GM20431 (cell line): ENCODE data around the gene MYBPC1.

Experiments used
- in situ Hi-C: fragments of 300-500 bp; cut with MseI, MboI; formaldehyde crosslinking; loops from one replicate; pipeline ENCODE4 v1.15.0; 2020; ENCODE audit warnings: low sequenced_read_pairs; ENCODE audit not compliant: unreplicated experiment

Gene MYBPC1

DNA sequence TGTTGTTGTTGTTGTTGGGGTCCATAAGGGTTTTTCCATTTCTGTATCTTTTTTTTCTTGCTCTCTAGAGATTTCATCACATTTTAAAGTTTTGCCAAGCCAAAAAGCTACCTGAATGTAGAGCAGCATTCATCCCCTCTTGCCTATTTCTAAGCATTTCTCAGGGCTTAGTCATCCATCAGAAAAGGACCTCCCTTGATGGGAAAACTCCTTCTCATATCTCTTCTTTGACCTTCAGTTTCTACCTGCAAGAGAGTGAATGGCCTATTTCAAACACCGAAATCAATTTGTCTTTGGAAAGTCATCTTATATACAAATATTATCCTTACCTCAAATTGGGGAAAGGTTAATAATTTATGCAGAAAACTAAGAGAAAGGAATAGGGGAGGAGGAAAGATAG lies 4.5 kb downstream of the MYBPC1 start:
- in situ Hi-C loops: no loop called here

- in situ Hi-C loops: no loop called here
Measured at GRCh38 chr12:101599771-101600484, 5.2 kb downstream of the MYBPC1 start.

DNA sequence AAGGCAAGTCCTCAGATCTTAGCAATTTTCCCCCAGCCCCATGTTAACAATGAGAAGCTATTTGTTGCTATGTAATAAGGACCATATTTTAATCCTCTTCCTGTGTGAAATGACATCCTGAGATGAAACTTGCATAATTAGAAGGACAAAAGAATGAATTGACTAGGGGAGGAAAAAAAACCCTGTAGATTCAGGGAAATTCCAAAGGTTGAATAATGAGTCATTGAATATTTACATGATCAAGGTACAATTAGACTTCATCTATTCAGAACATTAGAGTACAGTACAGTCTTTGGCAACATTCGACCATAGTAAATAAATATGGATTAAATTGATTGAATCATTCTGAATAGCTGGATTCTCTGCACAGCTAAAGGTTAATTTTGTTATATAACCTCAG lies 9.4 kb downstream of the MYBPC1 start:
- in situ Hi-C loops: no loop called here

DNA sequence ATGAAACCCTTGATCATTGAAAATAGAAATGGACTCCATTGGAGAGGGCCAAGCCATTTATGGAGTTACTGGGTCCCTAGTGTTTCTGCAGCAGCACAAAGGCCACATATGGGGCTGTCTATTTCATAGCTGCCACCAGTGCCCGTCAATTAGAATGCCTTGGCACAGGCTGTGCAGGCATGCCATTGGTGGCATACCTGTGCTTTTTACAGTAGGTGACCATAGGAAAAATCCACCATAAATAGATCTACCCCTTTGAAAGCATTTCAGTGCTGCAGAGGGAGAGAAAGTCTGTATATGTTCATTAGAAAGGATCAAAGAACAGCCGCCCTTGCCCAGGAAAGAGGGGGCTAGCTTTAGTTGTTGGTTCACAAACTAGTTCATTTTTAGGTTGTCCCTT lies 13.1 kb downstream of the MYBPC1 start:
- in situ Hi-C loops: no loop called here

- in situ Hi-C loops: no loop called here
Measured at GRCh38 chr12:101608301-101609133, 13.7 kb downstream of the MYBPC1 start.

DNA sequence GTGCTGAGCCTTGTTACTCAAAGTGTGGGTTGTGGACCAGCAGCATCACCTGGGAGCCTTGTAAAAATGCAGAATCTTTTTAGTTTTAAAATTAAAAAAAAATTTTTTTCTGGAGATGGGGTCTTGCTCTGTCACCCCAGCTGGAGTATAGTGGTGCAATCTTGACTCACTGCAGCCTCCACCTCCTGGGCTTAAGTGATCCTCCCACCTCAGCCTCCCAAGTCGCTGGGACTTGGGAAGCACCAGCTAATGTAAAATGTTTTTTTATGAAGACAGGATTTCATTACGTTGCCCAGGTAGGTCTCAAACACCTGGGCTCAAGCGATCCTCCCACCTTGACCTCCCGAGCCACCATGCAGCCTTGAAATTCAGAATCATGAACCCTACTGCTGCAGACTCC lies 14.4 kb downstream of the MYBPC1 start:
- in situ Hi-C loops: no loop called here

- in situ Hi-C loops: no loop called here
Measured at GRCh38 chr12:101612160-101612916, 17.6 kb downstream of the MYBPC1 start.

DNA sequence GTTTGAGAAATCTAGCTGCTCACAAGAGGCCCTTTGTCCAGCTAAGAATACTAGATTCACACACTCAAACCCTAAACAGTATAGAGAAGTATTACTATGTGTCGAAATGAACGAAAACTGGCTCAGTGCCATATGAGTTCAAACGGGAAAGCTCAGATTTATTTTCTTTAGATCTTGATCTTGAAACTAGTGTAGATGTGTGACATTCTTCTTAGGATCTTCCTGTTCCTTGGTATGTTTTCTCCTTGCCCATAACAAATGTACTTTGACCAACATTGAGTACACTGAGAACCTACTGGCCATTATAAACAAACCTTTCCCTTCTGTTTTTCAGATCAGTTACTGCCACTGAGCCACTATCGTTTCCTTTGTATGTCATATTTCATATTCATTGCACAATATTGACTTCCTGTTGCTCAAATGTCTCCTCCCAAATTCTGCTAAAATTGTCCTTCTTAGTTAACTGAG lies 21.3 kb downstream of the MYBPC1 start:
- in situ Hi-C loops: no loop called here

GRCh38 chr12:101619026-101619786 lies 24.4 kb downstream of the MYBPC1 start:
- in situ Hi-C loops: no loop called here

DNA sequence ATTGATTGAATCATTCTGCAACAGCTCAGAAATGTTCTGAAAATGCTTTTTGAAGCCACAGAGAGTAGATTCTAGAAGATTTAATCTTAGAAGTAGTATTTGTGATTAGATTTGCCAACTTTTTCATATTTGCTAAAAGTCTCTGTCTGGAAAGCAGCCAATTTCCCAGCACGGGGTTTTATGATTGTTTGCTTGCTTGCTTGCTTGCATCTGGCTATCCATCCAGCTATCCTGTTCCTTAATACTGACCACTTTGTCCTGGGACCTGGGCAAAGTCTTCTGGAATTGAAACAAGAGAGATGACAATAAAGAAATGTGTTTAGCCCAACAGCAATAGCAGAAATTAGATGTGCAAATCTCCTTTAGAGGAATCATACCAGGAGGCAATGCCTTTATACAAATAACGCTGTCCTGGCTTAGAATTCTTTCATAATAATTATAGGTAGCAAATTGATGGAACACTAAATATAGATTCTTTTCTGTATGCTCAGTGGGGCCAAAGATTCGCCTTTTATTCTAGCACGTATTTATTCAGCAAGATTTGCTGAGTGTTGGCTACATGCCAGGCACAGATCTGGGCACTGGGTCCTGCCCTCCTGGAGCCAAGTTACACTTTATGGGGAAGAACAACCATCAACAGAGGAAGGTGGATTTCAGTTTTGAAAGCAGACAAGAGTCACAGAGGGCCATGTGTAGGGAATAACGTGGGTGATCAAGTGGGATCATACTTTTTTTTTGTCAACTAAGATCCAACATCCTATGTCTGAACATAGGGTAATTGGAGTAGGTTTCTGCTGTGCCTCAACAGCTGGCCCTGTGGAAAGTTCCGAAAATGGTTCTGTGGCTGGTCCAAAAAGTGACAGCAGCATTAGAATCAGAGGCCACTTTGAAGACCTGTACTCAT lies 25.3 kb downstream of the MYBPC1 start:
- in situ Hi-C loops: no loop called here

DNA sequence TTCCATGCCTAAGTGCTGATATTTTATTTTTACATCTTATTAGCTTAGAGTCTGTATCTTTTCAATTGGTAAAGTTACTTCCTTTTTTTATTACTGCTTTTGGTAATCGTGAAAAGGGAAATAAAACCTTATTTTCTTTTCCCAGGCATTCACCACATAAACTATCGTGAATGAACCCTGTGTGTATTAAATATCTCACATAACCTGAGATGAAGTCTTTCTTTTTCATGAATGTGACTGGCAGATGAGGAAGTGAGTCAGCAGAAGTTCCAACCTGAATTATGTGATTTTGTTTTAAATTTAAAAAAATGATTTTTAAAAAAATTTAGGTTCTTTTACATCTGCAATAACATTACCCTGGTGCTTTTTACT lies 26.0 kb downstream of the MYBPC1 start:
- in situ Hi-C loops: no loop called here

DNA sequence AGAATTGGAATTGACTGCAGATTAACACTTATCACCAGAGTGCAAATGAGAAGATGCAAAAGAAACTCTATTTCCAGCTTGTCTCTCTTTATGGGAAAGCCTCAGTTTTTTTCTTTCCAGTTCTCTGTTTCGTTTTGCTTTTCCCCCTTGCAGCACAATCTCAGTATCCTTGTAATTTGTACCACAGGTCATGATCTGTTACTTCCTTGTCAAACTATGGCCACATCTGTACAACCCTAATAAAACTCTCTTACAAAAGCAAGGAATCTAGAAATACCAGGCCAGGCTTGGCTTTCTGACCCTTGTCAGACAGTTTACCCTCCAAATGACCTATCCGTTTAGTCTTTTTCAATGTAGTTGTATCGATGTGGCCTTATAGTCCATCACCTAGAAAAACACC lies 33.9 kb downstream of the MYBPC1 start:
- in situ Hi-C loops: no loop called here

DNA sequence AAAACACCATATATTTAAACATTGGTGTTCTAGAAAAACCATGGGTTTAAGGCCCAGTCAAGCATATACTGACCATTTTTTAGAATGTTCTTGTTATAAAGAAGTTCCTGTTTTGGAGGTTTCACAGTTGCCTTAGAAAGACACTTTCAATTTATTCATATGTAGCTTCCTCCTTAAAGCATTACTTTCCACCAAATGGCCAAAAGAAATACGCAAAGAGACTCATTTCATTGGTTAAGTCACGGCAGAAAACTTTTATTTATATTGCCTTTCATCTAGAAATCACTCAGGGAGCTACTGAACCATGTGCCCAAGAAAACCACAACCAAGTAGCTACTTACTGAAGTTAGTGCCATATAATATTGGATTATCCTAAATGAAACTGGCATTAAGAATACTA lies 40.0 kb downstream of the MYBPC1 start:
- in situ Hi-C loops: no loop called here

DNA sequence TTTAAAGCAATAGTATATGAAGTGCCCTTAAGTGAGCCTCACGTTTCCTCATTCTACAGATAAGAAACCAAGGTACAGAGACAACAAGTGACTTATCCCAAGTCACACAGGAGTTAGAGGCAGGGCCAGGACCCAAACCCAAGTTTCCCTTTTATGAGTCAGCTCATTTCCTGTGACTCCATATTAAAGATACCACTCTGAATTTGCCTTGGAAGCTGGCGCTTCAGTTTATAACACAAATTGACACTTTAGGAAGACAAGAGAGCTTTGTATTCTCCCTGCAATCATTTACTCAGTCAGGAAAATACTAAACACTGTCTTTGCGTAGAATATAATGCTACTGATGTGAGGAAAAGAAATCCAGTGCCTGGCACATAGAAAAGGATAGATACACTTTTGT lies 43.2 kb downstream of the MYBPC1 start:
- in situ Hi-C loops: no loop called here

- in situ Hi-C loops: no loop called here
Measured at GRCh38 chr12:101642115-101643067, 47.6 kb downstream of the MYBPC1 start.

DNA sequence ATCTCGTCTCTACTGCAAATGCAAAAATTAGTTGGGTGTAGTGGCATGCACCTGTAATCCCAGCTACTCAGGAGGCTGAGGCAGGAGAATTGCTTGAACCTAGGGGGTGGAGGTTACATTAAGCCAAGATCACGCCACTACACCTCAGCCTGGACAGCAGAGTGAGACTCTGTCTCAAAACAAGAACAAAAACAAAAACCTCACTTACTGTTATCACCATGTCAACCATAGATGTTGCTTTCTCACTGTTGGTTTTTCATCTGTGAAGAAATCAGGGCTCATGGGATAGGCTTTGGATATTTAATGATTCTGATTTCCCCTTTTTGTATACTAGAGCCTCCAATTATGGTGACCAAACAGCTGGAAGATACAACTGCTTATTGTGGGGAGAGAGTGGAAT lies 52.9 kb downstream of the MYBPC1 start:
- in situ Hi-C loops: no loop called here

GRCh38 chr12:101648195-101648594 lies 53.4 kb downstream of the MYBPC1 start:
- in situ Hi-C loops: no loop called here
